Spleen (tissue), 7 donors: ENCODE data around the gene GAB2.

ENCODE experiments used
- POLR2A ChIP-seq, 3 donors: fragments of 450-650 bp; IDR thresholded peaks; one replicate each; pipeline ENCODE4 v1.5.1; 2017; ENCODE audit warnings: antibody characterized with exemption in 3 of 3, mild to moderate bottlenecking in 1 of 3
- POLR2AphosphoS5 ChIP-seq, 3 donors: sonication (generic); formaldehyde crosslinking; IDR thresholded peaks; one replicate each; pipeline ENCODE4 v1.5.1; 2017; ENCODE audit warnings: antibody characterized with exemption in 3 of 3
- TF ChIP-seq, protein P1 (sequence below), 11 experiments: fragments of 200-600 bp in 7 of 11; fragments of 450-650 bp in 4 of 11; sonication (generic) in 4 of 11; IDR thresholded peaks in 8 of 11; conservative IDR thresholded peaks in 3 of 11; 1 replicate in 7 of 11; 2 replicates in 4 of 11; pipeline versions ENCODE4 v1.4.0 to v1.8.0; 2016 to 2021; ENCODE audit warnings: antibody characterized with exemption in 11 of 11, inconsistent platforms in 4 of 11, mild to moderate bottlenecking in 1 of 11
- donor health status: DM: no; HTN: no; CAD: no; lungs with moderate emphysema.
- donor health status: DM: no; HTN: no; CAD: no.
- donor health status: DM: no; HTN: no; CAD: no.

DNA sequence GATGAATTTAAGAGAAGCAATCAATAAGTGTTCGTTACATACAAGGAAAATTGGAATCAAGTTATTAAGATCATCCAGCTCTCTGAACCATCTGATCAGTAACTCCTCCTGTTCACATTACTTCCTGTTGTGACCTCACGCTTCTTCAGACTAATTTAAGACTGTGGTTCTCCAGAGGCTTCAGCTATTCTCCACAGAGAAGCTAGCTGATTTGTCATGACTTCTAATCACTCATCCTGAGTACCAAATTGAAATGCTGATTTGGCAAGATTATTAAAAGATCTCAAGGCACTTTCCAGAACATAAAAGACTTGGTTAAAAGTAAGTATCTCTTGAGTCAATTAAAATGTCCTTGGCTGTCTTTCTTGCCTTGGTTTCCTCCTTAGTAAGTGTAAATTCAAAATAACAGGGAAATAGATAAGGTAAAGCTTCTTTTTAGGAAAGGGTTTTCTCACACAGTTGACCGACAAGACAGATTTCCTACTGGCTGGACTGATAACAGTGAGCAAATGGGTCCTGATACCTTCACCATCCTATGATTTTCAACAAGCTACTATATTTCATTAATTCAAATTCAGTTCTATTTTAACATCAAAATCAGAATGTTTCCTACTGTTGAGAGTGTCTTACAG, 38.5 kb downstream of the GAB2 start:
- TF ChIP-seq POLR2A (IDR thresholded peaks at IDR 0.05) = no peak
- TF ChIP-seq, protein P1, sequence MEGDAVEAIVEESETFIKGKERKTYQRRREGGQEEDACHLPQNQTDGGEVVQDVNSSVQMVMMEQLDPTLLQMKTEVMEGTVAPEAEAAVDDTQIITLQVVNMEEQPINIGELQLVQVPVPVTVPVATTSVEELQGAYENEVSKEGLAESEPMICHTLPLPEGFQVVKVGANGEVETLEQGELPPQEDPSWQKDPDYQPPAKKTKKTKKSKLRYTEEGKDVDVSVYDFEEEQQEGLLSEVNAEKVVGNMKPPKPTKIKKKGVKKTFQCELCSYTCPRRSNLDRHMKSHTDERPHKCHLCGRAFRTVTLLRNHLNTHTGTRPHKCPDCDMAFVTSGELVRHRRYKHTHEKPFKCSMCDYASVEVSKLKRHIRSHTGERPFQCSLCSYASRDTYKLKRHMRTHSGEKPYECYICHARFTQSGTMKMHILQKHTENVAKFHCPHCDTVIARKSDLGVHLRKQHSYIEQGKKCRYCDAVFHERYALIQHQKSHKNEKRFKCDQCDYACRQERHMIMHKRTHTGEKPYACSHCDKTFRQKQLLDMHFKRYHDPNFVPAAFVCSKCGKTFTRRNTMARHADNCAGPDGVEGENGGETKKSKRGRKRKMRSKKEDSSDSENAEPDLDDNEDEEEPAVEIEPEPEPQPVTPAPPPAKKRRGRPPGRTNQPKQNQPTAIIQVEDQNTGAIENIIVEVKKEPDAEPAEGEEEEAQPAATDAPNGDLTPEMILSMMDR (IDR thresholded peaks at IDR 0.05 in 8 of 11, conservative IDR thresholded peaks at IDR 0.05 in 3 of 11) = no peak
- TF ChIP-seq POLR2AphosphoS5 (IDR thresholded peaks at IDR 0.05) = no peak
